ENCODE data around the gene PDK4. TPM values are rescaled to one million over a fixed set of nuclear protein-coding genes. Genes with fewer than 3 reads are reported as not detected.

PDK4 gene
- total and polyA plus RNA-seq, 10 of the 15 experiments (the other 5 are each of a cell fraction or from before 2014, with no cell fraction given), result 0.03 to 0.46 TPM; not detected in 8

- no peak for TF ChIP-seq CUX1 (IDR thresholded peaks at IDR 0.05; ENCODE audit: insufficient replicate concordance, low read depth, low read length)
Measured at GRCh38 chr7:95589031-95589430, 7.3 kb downstream of the PDK4 start (continued).

GRCh38 chr7:95586951-95587301 lies 9.4 kb downstream of the PDK4 start:
- H3K36me3 ChIP-seq (ENCODE audit: control insufficient read depth in 2 of 2, insufficient read depth in 2 of 2, low read length in 1 of 2), result no peaks in the 10 kb centered on the region
- H3K27me3 ChIP-seq (replicated peaks in 1 of 2; ENCODE audit: control insufficient read depth in 2 of 2, insufficient read depth in 2 of 2, low read length in 1 of 2), result no peaks in the 10 kb centered on the region
- DNase-seq (ENCODE audit: low read depth, low spot score) (no peak), FAIRE-seq (no peak), ATAC-seq (no peak)
- no peaks in the 10 kb centered on the region for H3K9me3 ChIP-seq (replicated peaks; ENCODE audit: control insufficient read depth, insufficient read depth, low read length)
- 12% methylated on average over 3 of the region's 3 CpGs for WGBS (ENCODE audit: insufficient coverage, insufficient replicate concordance, low lambda C conversion rate, missing lambda C conversion rate)
- RAD21 ChIA-PET (ENCODE audit: unreplicated experiment), result interaction anchor here (1.1 kb wide), 1 partner anchor 75 kb away, joined by 3 read pairs; no protein-coding TSS in a partner anchor
- no TSS peak for BruUV-seq (replicated peaks)
- no peaks in the 10 kb centered on the region; the same call in 1 of the 2 replicates for H4K20me1 ChIP-seq (ENCODE audit: control insufficient read depth, insufficient read depth)
- POLR2A ChIA-PET, result no interaction called here
- H3K4me2 ChIP-seq (ENCODE audit: control insufficient read depth, insufficient read depth), result no peak overlapping the region
- intact Hi-C loops (cut with micrococcal nuclease; ENCODE audit: unreplicated experiment) (no loop called here), in situ Hi-C loops (cut with MboI) (no loop called here)
- no peaks in the 10 kb centered on the region for H3K79me2 ChIP-seq (ENCODE audit: control insufficient read depth, insufficient read depth, low read length)
- H3K27ac ChIP-seq (ENCODE audit: control insufficient read depth, insufficient read depth), result no peak overlapping the region
- H2AFZ ChIP-seq (ENCODE audit: control insufficient read depth, low read depth, low read length), result no peak overlapping the region
- SMC1A ChIA-PET (ENCODE audit: uncharacterized antibody, unreplicated experiment), result interaction anchor here (0.8 to 1.0 kb wide), 2 partner anchors 12 to 60 kb away, joined by 3 read pairs; no protein-coding TSS in a partner anchor
- H3K4me1 ChIP-seq (ENCODE audit: control insufficient read depth, insufficient read depth, low read length), result no peaks in the 10 kb centered on the region
- H3K9ac ChIP-seq (ENCODE audit: control insufficient read depth, insufficient read depth, low read length), result no peak overlapping the region
- no peak overlapping the region for H3K4me3 ChIP-seq
- CTCF ChIA-PET, result interaction anchor here (1.1 kb wide), 1 partner anchor 105 kb away, joined by 3 read pairs; no protein-coding TSS in a partner anchor
- TF ChIP-seq JUNB (IDR thresholded peaks at IDR 0.05) (no peak), NKRF (conservative IDR thresholded peaks at IDR 0.05) (no peak), BACH1 (IDR thresholded peaks at IDR 0.05; ENCODE audit: borderline replicate concordance) (no peak), EED (IDR thresholded peaks at IDR 0.05; ENCODE audit: low read depth) (no peak), EZH2 (IDR thresholded peaks at IDR 0.05; ENCODE audit: borderline replicate concordance, control insufficient read depth, low read depth, low read length) (no peak), LARP7 (IDR thresholded peaks at IDR 0.05) (no peak), SREBF1 (IDR thresholded peaks at IDR 0.05; ENCODE audit: low read length) (no peak), SUZ12 (IDR thresholded peaks at IDR 0.05; ENCODE audit: unreplicated experiment) (no peak), POLR2AphosphoS2 (IDR thresholded peaks at IDR 0.05; ENCODE audit: low read depth, low read length) (no peak), SPI1 (IDR thresholded peaks at IDR 0.05; ENCODE audit: borderline replicate concordance, insufficient read depth, low read depth, low read length) (no peak), SP1 (IDR thresholded peaks at IDR 0.05; ENCODE audit: low read depth, low read length) (no peak), SMC3 (IDR thresholded peaks at IDR 0.05; ENCODE audit: borderline replicate concordance, low read length) (no peak), ZSCAN29 (IDR thresholded peaks at IDR 0.05) (no peak), CREB1 (IDR thresholded peaks at IDR 0.05; ENCODE audit: low read depth) (no peak)
- TF ChIP-seq, protein P1, sequence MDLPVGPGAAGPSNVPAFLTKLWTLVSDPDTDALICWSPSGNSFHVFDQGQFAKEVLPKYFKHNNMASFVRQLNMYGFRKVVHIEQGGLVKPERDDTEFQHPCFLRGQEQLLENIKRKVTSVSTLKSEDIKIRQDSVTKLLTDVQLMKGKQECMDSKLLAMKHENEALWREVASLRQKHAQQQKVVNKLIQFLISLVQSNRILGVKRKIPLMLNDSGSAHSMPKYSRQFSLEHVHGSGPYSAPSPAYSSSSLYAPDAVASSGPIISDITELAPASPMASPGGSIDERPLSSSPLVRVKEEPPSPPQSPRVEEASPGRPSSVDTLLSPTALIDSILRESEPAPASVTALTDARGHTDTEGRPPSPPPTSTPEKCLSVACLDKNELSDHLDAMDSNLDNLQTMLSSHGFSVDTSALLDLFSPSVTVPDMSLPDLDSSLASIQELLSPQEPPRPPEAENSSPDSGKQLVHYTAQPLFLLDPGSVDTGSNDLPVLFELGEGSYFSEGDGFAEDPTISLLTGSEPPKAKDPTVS (IDR thresholded peaks at IDR 0.05; ENCODE audit: low read depth, low read length), result no peak

Measured in GM12878 (cell line).